Coronary artery (tissue), 2 donors: ENCODE data around the gene CARD18.

Experiments
- DNase-seq: peaks from one replicate; pipeline ENCODE4 v3.0.0-alpha.2; 2017; ENCODE audit warnings: low spot score
- H3K27ac ChIP-seq, 2 donors: fragments of 200-600 bp; sonication (generic); one replicate each; pipeline ENCODE4 v1.5.1; 2016 to 2019
- H3K4me3 ChIP-seq: fragments of 200-600 bp; sonication (generic); 2 replicates; pipeline ENCODE4 v1.5.1; 2016; ENCODE audit warnings: mild to moderate bottlenecking, moderate library complexity
- CTCF ChIP-seq: fragments of 200-600 bp; sonication (generic); IDR thresholded peaks from one replicate; pipeline ENCODE4 v1.5.1; 2019; ENCODE audit warnings: antibody characterized with exemption

CARD18 gene

DNA sequence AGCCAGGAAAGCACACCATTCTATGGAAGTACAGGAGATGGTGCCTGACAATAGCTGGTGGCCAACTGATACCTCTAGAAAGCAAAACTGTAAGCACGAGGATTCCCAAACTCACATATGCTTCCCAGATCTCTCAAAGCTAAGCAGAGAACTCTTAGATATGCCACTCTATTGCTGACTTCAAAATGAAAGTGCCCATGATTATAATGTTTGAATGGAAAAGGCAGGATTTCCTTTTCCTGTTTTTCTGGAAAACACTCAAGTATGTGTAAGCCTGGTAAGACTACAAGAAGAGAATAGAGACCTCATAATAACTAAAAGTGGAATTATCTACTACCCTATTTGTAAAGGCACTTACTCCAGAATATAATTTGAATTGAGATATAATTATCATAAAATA lies 2.6 kb upstream of the CARD18 start:
- DNase-seq = no peak
- no peak overlapping the region for H3K4me3 ChIP-seq
- TF ChIP-seq CTCF = no peak
- no peak overlapping the region for H3K27ac ChIP-seq

GRCh38 chr11:105137286-105137685 lies 2.3 kb downstream of the CARD18 start:
- no peak for DNase-seq
- no peak for TF ChIP-seq CTCF
- Histone ChIP-seq H3K27ac (no peak overlapping the region), H3K4me3 (no peak overlapping the region)

- H3K27ac ChIP-seq = no peak overlapping the region
- no peak for TF ChIP-seq CTCF
- DNase-seq = no peak
- H3K4me3 ChIP-seq = no peak overlapping the region
Measured at GRCh38 chr11:105135883-105136282, 3.7 kb downstream of the CARD18 start.

GRCh38 chr11:105132716-105133511 lies 6.7 kb downstream of the CARD18 start:
- no peak for TF ChIP-seq CTCF
- H3K4me3 ChIP-seq = no peak overlapping the region
- no peak overlapping the region for H3K27ac ChIP-seq
- no peak for DNase-seq

DNA sequence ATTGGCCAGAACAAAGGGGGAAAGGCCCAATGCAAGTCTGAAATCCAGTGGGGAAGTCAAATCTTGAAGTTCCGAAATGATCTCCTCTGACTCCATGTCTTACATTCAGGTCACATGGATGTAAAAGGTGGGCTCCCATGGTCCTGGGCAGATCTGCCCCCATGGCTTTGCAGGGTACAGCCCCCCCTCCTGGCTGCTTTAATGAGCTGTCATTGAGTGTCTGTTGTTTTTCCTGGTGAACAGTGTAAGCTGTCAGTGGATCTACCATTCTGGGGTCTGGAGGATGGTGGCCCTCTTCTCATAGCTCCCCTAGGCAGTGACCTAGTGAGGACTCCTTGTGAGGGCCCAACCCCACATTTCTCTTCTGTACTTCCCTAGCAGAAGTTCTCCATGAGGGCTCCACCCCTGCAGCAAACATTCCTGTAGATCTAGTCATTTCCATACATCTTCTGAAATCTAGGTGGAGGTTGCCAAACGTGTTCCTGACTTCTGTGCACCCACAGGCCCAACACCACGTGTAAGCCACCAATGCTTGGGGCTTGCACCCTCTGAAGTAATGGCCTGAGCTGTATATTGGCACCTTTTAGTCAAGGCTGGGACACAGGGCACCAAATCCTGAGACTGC lies 9.3 kb downstream of the CARD18 start:
- H3K27ac ChIP-seq = no peak overlapping the region
- no peak for TF ChIP-seq CTCF
- H3K4me3 ChIP-seq = no peak overlapping the region
- no peak for DNase-seq

DNA sequence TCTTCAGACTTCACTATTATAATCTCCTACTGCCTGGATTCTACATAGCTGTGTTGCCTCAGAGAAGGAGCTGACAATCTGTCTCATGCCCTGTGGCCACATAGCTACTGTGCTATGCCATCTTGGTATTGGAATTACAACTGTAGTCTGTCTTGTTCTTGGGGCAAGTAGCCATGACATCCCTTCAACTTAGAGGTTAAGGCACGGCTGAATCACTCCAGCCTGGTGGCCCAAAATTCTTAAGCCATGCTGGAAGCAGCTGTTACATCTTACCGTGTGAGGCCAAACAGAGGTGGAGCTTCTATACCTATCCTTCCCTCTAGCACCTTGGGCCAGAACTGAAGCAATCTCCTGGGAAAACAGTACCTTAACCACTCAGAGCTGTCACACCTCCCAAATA lies 14.8 kb downstream of the CARD18 start:
- TF ChIP-seq CTCF = no peak
- no peak overlapping the region for H3K4me3 ChIP-seq
- no peak overlapping the region for H3K27ac ChIP-seq
- no peak for DNase-seq
